ENCODE measurements around the gene HTRA3.

Gene HTRA3

DNA sequence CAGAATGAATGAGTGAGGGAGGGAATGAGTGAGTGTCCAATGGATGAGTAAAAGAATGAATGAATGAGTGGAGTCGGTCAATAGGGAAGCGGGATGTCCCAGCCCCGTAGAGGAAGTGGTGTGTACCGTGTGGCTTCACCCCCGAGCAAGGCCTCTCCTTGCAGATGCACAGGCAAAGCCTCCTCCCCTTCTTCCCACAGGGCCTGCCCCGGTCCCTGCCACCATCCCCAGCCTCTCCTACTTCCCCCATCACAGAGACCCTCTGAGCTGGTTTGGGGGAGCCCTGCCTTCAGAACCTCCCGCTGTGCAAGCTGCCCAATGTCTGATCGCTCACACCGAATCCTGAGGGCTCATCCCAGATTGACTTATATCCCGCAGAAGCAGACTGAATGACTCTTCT is 13.6 kb downstream of the HTRA3 start:
- no peaks in the 10 kb centered on the region for H3K9me3 ChIP-seq
- DNase-seq = no peak
- no peaks in the 10 kb centered on the region for H3K36me3 ChIP-seq
- H3K27ac ChIP-seq = no peak overlapping the region
- TF ChIP-seq, protein P1, sequence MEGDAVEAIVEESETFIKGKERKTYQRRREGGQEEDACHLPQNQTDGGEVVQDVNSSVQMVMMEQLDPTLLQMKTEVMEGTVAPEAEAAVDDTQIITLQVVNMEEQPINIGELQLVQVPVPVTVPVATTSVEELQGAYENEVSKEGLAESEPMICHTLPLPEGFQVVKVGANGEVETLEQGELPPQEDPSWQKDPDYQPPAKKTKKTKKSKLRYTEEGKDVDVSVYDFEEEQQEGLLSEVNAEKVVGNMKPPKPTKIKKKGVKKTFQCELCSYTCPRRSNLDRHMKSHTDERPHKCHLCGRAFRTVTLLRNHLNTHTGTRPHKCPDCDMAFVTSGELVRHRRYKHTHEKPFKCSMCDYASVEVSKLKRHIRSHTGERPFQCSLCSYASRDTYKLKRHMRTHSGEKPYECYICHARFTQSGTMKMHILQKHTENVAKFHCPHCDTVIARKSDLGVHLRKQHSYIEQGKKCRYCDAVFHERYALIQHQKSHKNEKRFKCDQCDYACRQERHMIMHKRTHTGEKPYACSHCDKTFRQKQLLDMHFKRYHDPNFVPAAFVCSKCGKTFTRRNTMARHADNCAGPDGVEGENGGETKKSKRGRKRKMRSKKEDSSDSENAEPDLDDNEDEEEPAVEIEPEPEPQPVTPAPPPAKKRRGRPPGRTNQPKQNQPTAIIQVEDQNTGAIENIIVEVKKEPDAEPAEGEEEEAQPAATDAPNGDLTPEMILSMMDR (IDR thresholded peaks at IDR 0.05) = no peak
- H3K27me3 ChIP-seq = peaks cover 0 to 24% of the 10 kb centered on the region in 2 donors
- intact Hi-C loops (cut with DNase I; ENCODE audit: low total_unique reads) = no loop called here
- no peak overlapping the region for H3K4me3 ChIP-seq
- H3K4me1 ChIP-seq = peaks cover 0 to 4% (median 1%) of the 10 kb centered on the region in 4 donors

GRCh38 chr4:8283631-8284121 is 14.1 kb downstream of the HTRA3 start:
- no peak for DNase-seq
- no peak overlapping the region for H3K4me3 ChIP-seq
- H3K4me1 ChIP-seq = peaks cover 0 to 4% (median 1%) of the 10 kb centered on the region in 4 donors
- TF ChIP-seq, protein P1 (IDR thresholded peaks at IDR 0.05) = no peak
- no peaks in the 10 kb centered on the region for H3K36me3 ChIP-seq
- H3K27me3 ChIP-seq = peaks cover 0 to 21% of the 10 kb centered on the region in 2 donors
- no peak overlapping the region for H3K27ac ChIP-seq
- H3K9me3 ChIP-seq = no peaks in the 10 kb centered on the region
- intact Hi-C loops (cut with DNase I; ENCODE audit: low total_unique reads) = no loop called here

- Histone ChIP-seq H3K9me3 (no peaks in the 10 kb centered on the region), H3K4me1 (peaks cover 0 to 4% (median 1%) of the 10 kb centered on the region in 4 donors), H3K36me3 (no peaks in the 10 kb centered on the region), H3K27me3 (peaks cover 0 to 20% of the 10 kb centered on the region in 2 donors), H3K4me3 (no peak overlapping the region), H3K27ac (no peak overlapping the region)
- DNase-seq = no peak
- intact Hi-C loops (cut with DNase I; ENCODE audit: low total_unique reads) = no loop called here
- TF ChIP-seq, protein P1 (IDR thresholded peaks at IDR 0.05) = no peak
Measured at GRCh38 chr4:8284391-8284790, 14.8 kb downstream of the HTRA3 start.

GRCh38 chr4:8285143-8285975 is 15.8 kb downstream of the HTRA3 start:
- Histone ChIP-seq H3K36me3 (no peaks in the 10 kb centered on the region), H3K27me3 (peaks cover 0 to 10% of the 10 kb centered on the region in 2 donors), H3K9me3 (no peaks in the 10 kb centered on the region), H3K4me1 (peaks cover 0 to 4% (median 1%) of the 10 kb centered on the region in 4 donors), H3K4me3 (no peak overlapping the region), H3K27ac (no peak overlapping the region)
- DNase-seq = no peak
- TF ChIP-seq, protein P1 (IDR thresholded peaks at IDR 0.05) = no peak
- intact Hi-C loops (cut with DNase I; ENCODE audit: low total_unique reads) = no loop called here

DNA sequence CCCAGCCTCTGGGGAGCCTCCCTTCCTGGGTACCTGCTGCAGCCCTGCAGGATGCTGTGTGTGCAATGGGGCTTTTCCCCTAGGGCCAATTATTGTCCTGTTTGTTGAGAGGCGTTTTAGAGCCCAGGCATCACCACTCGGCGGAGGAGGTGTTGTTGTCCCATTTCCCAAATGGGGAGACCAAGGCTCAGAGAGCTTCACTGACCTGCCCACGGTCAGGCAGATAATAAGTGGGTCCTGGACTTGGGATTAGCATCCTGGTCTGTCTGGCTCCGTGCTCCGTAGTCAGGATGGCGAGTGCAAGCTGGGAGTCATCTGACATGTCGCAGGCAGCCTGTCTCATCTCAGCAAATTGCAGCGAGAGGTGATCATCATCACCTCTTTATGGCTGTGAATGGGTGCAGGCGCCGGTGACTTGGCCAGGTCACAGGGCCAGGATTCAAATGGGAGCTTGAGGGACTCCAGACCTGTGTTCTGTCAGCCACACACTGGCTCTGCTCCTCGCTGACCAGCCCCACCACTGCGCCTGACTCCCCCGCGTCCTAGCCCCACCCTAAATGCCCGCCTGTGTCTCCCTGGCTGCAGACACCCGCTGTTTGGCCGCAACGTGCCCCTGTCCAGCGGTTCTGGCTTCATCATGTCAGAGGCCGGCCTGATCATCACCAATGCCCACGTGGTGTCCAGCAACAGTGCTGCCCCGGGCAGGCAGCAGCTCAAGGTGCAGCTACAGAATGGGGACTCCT is 16.6 kb downstream of the HTRA3 start:
- Histone ChIP-seq H3K36me3 (no peaks in the 10 kb centered on the region), H3K4me3 (no peak overlapping the region), H3K4me1 (peaks cover 0 to 4% (median 1%) of the 10 kb centered on the region in 4 donors), H3K27ac (no peak overlapping the region), H3K27me3 (peaks cover 0 to 3% of the 10 kb centered on the region in 2 donors), H3K9me3 (no peaks in the 10 kb centered on the region)
- DNase-seq = no peak
- TF ChIP-seq, protein P1 (IDR thresholded peaks at IDR 0.05) = no peak
- intact Hi-C loops (cut with DNase I; ENCODE audit: low total_unique reads) = no loop called here

Measured in tibial artery (tissue), 4 donors.